ENCODE data around the gene ABHD8.

DNA sequence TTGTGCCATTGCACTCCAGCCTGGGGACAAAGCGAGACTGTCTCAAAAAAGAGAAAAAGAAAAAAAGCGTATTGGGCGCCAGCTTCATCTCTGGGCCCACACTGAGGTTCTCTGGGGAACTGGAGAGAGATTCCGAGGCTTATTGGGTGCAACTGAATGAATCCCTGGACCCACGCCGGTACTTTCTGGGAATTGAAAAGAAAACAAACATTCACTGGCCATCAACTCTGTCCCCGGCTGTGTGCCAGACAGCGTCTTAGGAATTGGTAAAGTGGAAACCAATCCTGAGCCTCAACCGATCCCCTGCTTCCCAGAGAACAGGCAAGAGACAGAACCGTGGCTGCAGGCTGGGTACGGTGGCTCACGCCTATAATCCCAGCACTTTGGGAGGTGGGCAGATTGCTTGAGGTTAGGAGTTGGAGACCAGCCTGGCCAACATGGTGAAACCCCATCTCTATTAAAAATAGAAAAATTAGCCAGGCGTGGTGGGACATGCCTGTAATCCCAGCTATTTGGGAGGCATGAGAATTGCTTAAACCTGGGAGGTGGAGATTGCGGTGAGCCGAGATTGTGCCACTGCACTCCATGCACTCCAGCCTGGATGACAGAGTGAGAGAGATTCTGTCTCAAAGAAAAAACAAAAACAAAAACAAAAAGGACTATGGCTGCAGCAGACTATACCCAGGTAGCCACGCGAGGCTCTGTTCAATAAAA lies 22.8 kb upstream of the ABHD8 start:
- TF ChIP-seq, protein P1, sequence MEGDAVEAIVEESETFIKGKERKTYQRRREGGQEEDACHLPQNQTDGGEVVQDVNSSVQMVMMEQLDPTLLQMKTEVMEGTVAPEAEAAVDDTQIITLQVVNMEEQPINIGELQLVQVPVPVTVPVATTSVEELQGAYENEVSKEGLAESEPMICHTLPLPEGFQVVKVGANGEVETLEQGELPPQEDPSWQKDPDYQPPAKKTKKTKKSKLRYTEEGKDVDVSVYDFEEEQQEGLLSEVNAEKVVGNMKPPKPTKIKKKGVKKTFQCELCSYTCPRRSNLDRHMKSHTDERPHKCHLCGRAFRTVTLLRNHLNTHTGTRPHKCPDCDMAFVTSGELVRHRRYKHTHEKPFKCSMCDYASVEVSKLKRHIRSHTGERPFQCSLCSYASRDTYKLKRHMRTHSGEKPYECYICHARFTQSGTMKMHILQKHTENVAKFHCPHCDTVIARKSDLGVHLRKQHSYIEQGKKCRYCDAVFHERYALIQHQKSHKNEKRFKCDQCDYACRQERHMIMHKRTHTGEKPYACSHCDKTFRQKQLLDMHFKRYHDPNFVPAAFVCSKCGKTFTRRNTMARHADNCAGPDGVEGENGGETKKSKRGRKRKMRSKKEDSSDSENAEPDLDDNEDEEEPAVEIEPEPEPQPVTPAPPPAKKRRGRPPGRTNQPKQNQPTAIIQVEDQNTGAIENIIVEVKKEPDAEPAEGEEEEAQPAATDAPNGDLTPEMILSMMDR (IDR thresholded peaks at IDR 0.05 in 4 of 5, conservative IDR thresholded peaks at IDR 0.05 in 1 of 5) = no peak
- no peak for TF ChIP-seq POLR2A (IDR thresholded peaks at IDR 0.05)
